AG09319 (cell line): ENCODE results near the gene CACNG5.

Experiments used
- DNase-seq: peaks from one replicate; pipeline ENCODE4 v3.0.0-alpha.2; 2010; ENCODE audit warnings: low read depth; ENCODE audit errors: extremely low read depth
- TF ChIP-seq, protein P1 (sequence below): IDR thresholded peaks from 2 replicates; pipeline ENCODE4 v1.5.1; 2011; ENCODE audit warnings: low read depth, mild to moderate bottlenecking, inconsistent platforms, low read length, moderate library complexity

Gene CACNG5

GRCh38 chr17:66903781-66904180 lies 68.9 kb downstream of the CACNG5 start:
- DNase-seq, result no peak
- TF ChIP-seq, protein P1, sequence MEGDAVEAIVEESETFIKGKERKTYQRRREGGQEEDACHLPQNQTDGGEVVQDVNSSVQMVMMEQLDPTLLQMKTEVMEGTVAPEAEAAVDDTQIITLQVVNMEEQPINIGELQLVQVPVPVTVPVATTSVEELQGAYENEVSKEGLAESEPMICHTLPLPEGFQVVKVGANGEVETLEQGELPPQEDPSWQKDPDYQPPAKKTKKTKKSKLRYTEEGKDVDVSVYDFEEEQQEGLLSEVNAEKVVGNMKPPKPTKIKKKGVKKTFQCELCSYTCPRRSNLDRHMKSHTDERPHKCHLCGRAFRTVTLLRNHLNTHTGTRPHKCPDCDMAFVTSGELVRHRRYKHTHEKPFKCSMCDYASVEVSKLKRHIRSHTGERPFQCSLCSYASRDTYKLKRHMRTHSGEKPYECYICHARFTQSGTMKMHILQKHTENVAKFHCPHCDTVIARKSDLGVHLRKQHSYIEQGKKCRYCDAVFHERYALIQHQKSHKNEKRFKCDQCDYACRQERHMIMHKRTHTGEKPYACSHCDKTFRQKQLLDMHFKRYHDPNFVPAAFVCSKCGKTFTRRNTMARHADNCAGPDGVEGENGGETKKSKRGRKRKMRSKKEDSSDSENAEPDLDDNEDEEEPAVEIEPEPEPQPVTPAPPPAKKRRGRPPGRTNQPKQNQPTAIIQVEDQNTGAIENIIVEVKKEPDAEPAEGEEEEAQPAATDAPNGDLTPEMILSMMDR, result no peak

DNA sequence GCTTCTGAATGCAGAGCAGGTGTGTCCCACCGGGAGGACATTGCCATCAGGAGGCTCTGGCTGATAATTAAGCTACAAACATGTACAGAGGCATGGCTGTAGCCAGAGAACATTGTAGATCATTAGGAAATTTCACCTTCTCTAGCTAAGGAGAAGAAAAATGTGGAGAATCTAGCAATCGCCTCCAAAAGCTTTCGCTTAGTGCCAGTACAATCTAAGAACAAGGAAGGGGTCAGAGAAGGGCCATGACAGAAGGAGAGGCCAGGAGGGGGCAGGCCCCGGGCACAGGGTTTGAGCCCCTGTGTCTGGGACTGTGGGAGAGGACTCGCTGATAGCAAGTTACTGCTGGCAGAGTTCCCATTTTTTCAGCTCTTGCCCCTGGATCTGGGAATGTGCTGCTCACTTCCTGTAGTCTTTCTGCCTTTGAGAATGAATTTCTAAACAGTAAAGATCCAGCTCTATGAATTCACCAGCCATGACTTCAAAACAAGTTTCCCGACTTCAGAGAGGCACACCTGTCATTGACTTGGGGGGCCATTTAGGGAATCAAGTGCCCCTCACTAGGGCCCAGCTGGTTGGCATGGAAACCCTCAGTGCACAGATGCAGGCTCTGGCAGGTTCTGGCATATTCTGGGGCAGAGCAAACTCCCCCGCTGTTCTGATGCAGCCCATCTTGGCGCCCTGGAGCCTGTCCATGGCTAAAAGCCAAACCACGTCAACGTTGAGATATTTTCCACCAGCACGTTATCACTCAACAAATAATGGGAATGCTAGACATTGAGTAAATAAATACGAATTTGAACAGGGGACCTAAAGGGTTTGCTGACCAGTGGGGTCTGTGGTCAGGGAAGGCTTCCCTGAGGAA lies 70.1 kb downstream of the CACNG5 start:
- DNase-seq, result no peak
- TF ChIP-seq, protein P1, result no peak

- DNase-seq, result peak; percentile 27
- TF ChIP-seq, protein P1, result peak; percentile 95
Measured at GRCh38 chr17:66906321-66907278, 71.7 kb downstream of the CACNG5 start.

DNA sequence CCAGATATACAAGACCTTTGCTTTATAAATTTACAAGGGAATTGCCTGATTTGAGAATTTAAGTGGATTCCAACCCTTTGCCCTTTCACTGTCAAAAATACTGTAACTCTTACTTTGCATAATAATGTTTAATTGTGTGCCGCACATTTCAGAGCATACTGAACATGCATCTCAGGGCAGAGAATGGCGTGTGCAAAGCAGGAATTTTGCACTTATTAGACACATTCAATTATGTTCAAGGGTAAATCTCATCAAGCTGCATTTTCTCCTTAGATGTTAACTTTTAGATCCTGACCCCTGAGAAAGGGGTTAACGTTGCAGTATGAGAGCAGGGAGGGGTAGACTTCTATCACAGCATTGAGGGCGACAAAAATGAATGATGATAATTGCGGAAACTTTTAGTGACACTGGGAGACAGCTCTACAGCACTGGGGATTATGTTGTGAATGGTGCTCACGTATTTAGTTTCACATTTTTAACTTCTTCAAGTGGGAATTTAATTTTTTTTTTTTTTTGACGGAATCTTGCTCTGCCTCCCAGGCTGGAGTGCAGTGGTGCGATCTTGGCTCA lies 75.0 kb downstream of the CACNG5 start:
- no peak for DNase-seq
- TF ChIP-seq, protein P1, result no peak

- DNase-seq, result no peak
- TF ChIP-seq, protein P1, result no peak
Measured at GRCh38 chr17:66910651-66911285, 75.9 kb downstream of the CACNG5 start.

- DNase-seq, result no peak
- TF ChIP-seq, protein P1, result peak; percentile 19
Measured at GRCh38 chr17:66915204-66915611, 80.3 kb downstream of the CACNG5 start.
